Trophoblast cell (in vitro differentiated cells and primary cell): ENCODE data around the gene NCAM2.

Experiments used
- DNase-seq, 2 donors: peaks; one replicate each; pipeline ENCODE4 v3.0.0-alpha.2; 2016
- H2AFZ ChIP-seq: 2 replicates; pipeline ENCODE4 v1.6.1; 2013; ENCODE audit warnings: low read length, moderate library complexity, mild to moderate bottlenecking; ENCODE audit not compliant: insufficient read depth, poor library complexity
- H2AK5ac ChIP-seq: 2 replicates; pipeline ENCODE4 v1.6.1; 2013; ENCODE audit warnings: mild to moderate bottlenecking, low read length
- H2BK120ac ChIP-seq: 2 replicates; pipeline ENCODE4 v1.6.1; 2013; ENCODE audit warnings: low read length, mild to moderate bottlenecking, moderate library complexity; ENCODE audit not compliant: insufficient read depth, poor library complexity
- H2BK12ac ChIP-seq: 2 replicates; pipeline ENCODE4 v1.6.1; 2013; ENCODE audit warnings: mild to moderate bottlenecking, low read length, moderate library complexity
- H2BK5ac ChIP-seq: 2 replicates; pipeline ENCODE4 v1.6.1; 2013; ENCODE audit warnings: low read length, low read depth, moderate library complexity, mild to moderate bottlenecking; ENCODE audit not compliant: poor library complexity
- H3K14ac ChIP-seq: 2 replicates; pipeline ENCODE4 v1.6.1; 2013; ENCODE audit warnings: mild to moderate bottlenecking, low read length
- H3K18ac ChIP-seq: 2 replicates; pipeline ENCODE4 v1.6.1; 2013; ENCODE audit warnings: mild to moderate bottlenecking, low read length
- H3K23ac ChIP-seq: 2 replicates; pipeline ENCODE4 v1.6.1; 2013; ENCODE audit warnings: low read length
- H3K27ac ChIP-seq: 2 replicates; pipeline ENCODE4 v1.5.1; 2013; ENCODE audit warnings: low read depth, mild to moderate bottlenecking, inconsistent platforms, low read length, moderate library complexity
- H3K27me3 ChIP-seq: 2 replicates; pipeline ENCODE4 v1.6.1; 2013; ENCODE audit warnings: inconsistent platforms, mild to moderate bottlenecking, low read length, moderate library complexity; ENCODE audit not compliant: insufficient read depth
- H3K36me3 ChIP-seq, 2 experiments: 1 replicate in 1 of 2; 2 replicates in 1 of 2; pipeline ENCODE4 v1.6.1; 2013; ENCODE audit warnings: low read length in 2 of 2, mild to moderate bottlenecking in 2 of 2, moderate library complexity in 1 of 2; ENCODE audit not compliant: insufficient read depth in 2 of 2, control insufficient read depth in 1 of 2
- H3K4ac ChIP-seq: 2 replicates; pipeline ENCODE4 v1.6.1; 2013; ENCODE audit warnings: low read depth, mild to moderate bottlenecking, low read length, moderate library complexity
- H3K4me1 ChIP-seq, 2 experiments: 1 replicate in 1 of 2; 2 replicates in 1 of 2; pipeline ENCODE4 v1.6.1; 2013; ENCODE audit warnings: low read length in 2 of 2, mild to moderate bottlenecking in 2 of 2, moderate library complexity in 1 of 2; ENCODE audit not compliant: insufficient read depth in 2 of 2, control insufficient read depth in 1 of 2
- H3K4me2 ChIP-seq: 2 replicates; pipeline ENCODE4 v1.6.1; 2013; ENCODE audit warnings: inconsistent platforms, mild to moderate bottlenecking, low read length, moderate library complexity
- H3K4me3 ChIP-seq: 2 replicates; pipeline ENCODE4 v1.5.1; 2013; ENCODE audit warnings: mild to moderate bottlenecking, low read depth, low read length, inconsistent platforms
- H3K79me1 ChIP-seq: one replicate; pipeline ENCODE4 v1.6.1; 2013; ENCODE audit warnings: low read length
- H3K79me2 ChIP-seq: 2 replicates; pipeline ENCODE4 v1.6.1; 2013; ENCODE audit warnings: low read length, mild to moderate bottlenecking; ENCODE audit not compliant: control insufficient read depth, insufficient read depth, poor library complexity
- H3K9ac ChIP-seq: 2 replicates; pipeline ENCODE4 v1.6.1; 2013; ENCODE audit warnings: mild to moderate bottlenecking, low read length
- H3K9me3 ChIP-seq: 2 replicates; pipeline ENCODE4 v1.6.1; 2013; ENCODE audit warnings: low read depth, mild to moderate bottlenecking, control low read depth, inconsistent platforms, low read length; ENCODE audit not compliant: insufficient read depth
- H4K12ac ChIP-seq: 2 replicates; pipeline ENCODE4 v1.6.1; 2013; ENCODE audit warnings: low read depth, mild to moderate bottlenecking, low read length, moderate library complexity
- H4K8ac ChIP-seq: 2 replicates; pipeline ENCODE4 v1.6.1; 2013; ENCODE audit warnings: low read depth, mild to moderate bottlenecking, low read length, moderate library complexity
- H4K91ac ChIP-seq: one replicate; pipeline ENCODE4 v1.6.1; 2013; ENCODE audit warnings: low read depth, mild to moderate bottlenecking, low read length, moderate library complexity
- WGBS: extraction: QIAGEN DNeasy Blood & Tissue Kit; methylation state at CpG from one replicate; pipeline ENCODE4 v1.1.7; 2013; ENCODE audit warnings: missing lambda C conversion rate; ENCODE audit not compliant: insufficient read length, insufficient coverage; ENCODE audit errors: extremely low coverage; 5-methylcytosine and 5-hydroxymethylcytosine counted together

NCAM2 gene

DNA sequence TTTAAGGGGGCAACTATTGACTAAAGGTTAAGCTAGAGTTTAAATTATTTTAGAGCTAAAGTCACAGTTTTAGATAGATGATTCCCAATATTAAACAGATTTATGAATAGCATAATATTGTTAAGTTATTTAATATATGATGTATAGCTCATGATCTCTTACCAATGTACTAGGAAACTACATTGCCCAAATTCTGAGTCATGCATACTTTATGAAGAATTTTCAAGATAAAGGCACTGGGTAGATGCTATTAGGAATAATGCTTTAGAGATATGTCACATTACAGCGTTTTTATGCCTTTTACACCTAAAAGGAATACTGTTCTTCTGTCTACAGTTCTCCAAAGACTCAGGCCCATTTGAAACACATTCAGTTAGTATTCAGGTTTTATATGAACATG is 215.1 kb downstream of the NCAM2 start:
- Histone ChIP-seq H3K18ac (no peak overlapping the region), H2AFZ (no peak overlapping the region), H3K79me1 (no peaks in the 10 kb centered on the region), H3K27ac (no peak overlapping the region), H3K4me2 (no peak overlapping the region), H3K36me3 (no peaks in the 10 kb centered on the region), H3K27me3 (no peaks in the 10 kb centered on the region), H4K12ac (no peak overlapping the region), H3K79me2 (no peaks in the 10 kb centered on the region), H4K8ac (no peak overlapping the region), H3K9ac (no peak overlapping the region), H4K91ac (no peak overlapping the region), H3K23ac (no peak overlapping the region), H2BK12ac (no peak overlapping the region), H3K4ac (no peak overlapping the region), H3K9me3 (no peaks in the 10 kb centered on the region), H2BK5ac (no peak overlapping the region), H3K4me3 (no peak overlapping the region), H3K14ac (no peak overlapping the region), H2BK120ac (no peak overlapping the region), H3K4me1 (no peaks in the 10 kb centered on the region), H2AK5ac (no peak overlapping the region)
- peak in 1 of 2 donors; percentile 40 for DNase-seq
- WGBS = no CpG with 5 or more reads among the region's 1 CpG

DNA sequence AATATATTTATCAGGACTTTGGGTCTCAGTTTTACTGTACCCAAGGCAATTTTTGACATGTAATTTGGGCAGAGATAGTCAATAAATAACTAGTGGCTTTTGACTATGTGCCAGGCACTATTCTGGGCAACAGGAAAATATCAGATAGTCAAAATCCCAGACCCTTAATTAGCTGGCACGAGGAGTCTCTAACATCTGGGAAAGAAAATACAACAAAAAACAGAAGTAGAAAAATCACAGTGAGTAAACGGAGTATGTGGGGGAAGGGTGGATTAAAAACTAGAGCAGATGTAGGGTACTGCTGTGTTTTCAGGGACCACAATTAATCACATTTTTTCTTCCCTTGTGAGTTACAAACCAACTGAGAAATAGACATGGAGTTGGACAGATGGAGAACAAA is 217.8 kb downstream of the NCAM2 start:
- Histone ChIP-seq H3K36me3 (no peaks in the 10 kb centered on the region), H3K79me1 (no peaks in the 10 kb centered on the region), H3K14ac (no peak overlapping the region), H3K27me3 (no peaks in the 10 kb centered on the region), H2BK120ac (no peak overlapping the region), H3K9me3 (no peaks in the 10 kb centered on the region), H3K18ac (no peak overlapping the region), H3K4me2 (no peak overlapping the region), H3K4ac (no peak overlapping the region), H3K27ac (no peak overlapping the region), H2BK5ac (no peak overlapping the region), H3K23ac (no peak overlapping the region), H3K4me1 (no peaks in the 10 kb centered on the region), H2AFZ (no peak overlapping the region), H3K4me3 (no peak overlapping the region), H4K91ac (no peak overlapping the region), H2AK5ac (no peak overlapping the region), H3K9ac (no peak overlapping the region), H4K12ac (no peak overlapping the region), H2BK12ac (no peak overlapping the region), H4K8ac (no peak overlapping the region), H3K79me2 (no peaks in the 10 kb centered on the region)
- no CpG with 5 or more reads among the region's 2 CpGs for WGBS
- no peak for DNase-seq

GRCh38 chr21:21226472-21226871 is 228.3 kb downstream of the NCAM2 start:
- no peaks in the 10 kb centered on the region for H3K27me3 ChIP-seq
- no peak overlapping the region for H2AFZ ChIP-seq
- H3K4me2 ChIP-seq = no peak overlapping the region
- no peaks in the 10 kb centered on the region for H3K79me1 ChIP-seq
- H3K27ac ChIP-seq = no peak overlapping the region
- H3K23ac ChIP-seq = no peak overlapping the region
- H2BK12ac ChIP-seq = no peak overlapping the region
- H3K9me3 ChIP-seq = no peaks in the 10 kb centered on the region
- no peak overlapping the region for H3K4me3 ChIP-seq
- H3K36me3 ChIP-seq = no peaks in the 10 kb centered on the region
- H2AK5ac ChIP-seq = no peak overlapping the region
- H4K91ac ChIP-seq = no peak overlapping the region
- no peak overlapping the region for H3K18ac ChIP-seq
- no peak overlapping the region for H3K14ac ChIP-seq
- H3K4ac ChIP-seq = no peak overlapping the region
- no peaks in the 10 kb centered on the region for H3K4me1 ChIP-seq
- DNase-seq = no peak
- WGBS = no CpG with 5 or more reads among the region's 1 CpG
- H2BK5ac ChIP-seq = no peak overlapping the region
- H4K12ac ChIP-seq = no peak overlapping the region
- H2BK120ac ChIP-seq = no peak overlapping the region
- H3K79me2 ChIP-seq = no peaks in the 10 kb centered on the region
- H3K9ac ChIP-seq = no peak overlapping the region
- no peak overlapping the region for H4K8ac ChIP-seq

- H3K79me1 ChIP-seq = no peaks in the 10 kb centered on the region
- H3K14ac ChIP-seq = no peak overlapping the region
- no peak overlapping the region for H4K12ac ChIP-seq
- H3K4me1 ChIP-seq = no peaks in the 10 kb centered on the region
- H2BK12ac ChIP-seq = no peak overlapping the region
- no peak overlapping the region for H4K91ac ChIP-seq
- no peak overlapping the region for H4K8ac ChIP-seq
- no peaks in the 10 kb centered on the region for H3K36me3 ChIP-seq
- H3K4ac ChIP-seq = no peak overlapping the region
- no peak overlapping the region for H3K4me3 ChIP-seq
- no peak for DNase-seq
- H3K18ac ChIP-seq = no peak overlapping the region
- no peak overlapping the region for H2AK5ac ChIP-seq
- no peak overlapping the region for H2BK120ac ChIP-seq
- H3K9me3 ChIP-seq = no peaks in the 10 kb centered on the region
- H2AFZ ChIP-seq = no peak overlapping the region
- no peaks in the 10 kb centered on the region for H3K27me3 ChIP-seq
- H3K79me2 ChIP-seq = no peaks in the 10 kb centered on the region
- no peak overlapping the region for H3K23ac ChIP-seq
- H3K27ac ChIP-seq = no peak overlapping the region
- no peak overlapping the region for H2BK5ac ChIP-seq
- no CpG with 5 or more reads among the region's 3 CpGs for WGBS
- H3K4me2 ChIP-seq = no peak overlapping the region
- H3K9ac ChIP-seq = no peak overlapping the region
Measured at GRCh38 chr21:21230672-21231071, 232.5 kb downstream of the NCAM2 start.
